NCI-H1417 treated with DMSO at 0.1 percent for 48 hours (cell line): ENCODE measurements around the gene PLSCR5.

Experiments used
- DNase-seq: peaks from one replicate; lab custom pipeline; 2025; lab: John Stamatoyannopoulos, UW

The PLSCR5 gene

GRCh38 chr3:146585156-146585555, 20.0 kb downstream of the PLSCR5 start:
- no peak for DNase-seq

GRCh38 chr3:146581951-146582467, 23.1 kb downstream of the PLSCR5 start:
- no peak for DNase-seq

GRCh38 chr3:146581080-146581601, 24.0 kb downstream of the PLSCR5 start:
- no peak for DNase-seq

- DNase-seq = no peak
These were observed 27.5 kb downstream of the PLSCR5 start for GRCh38 chr3:146577662-146578061.

- DNase-seq = no peak
These were observed 29.5 kb downstream of the PLSCR5 start for GRCh38 chr3:146575636-146576035.

GRCh38 chr3:146574173-146574572, 31.0 kb downstream of the PLSCR5 start:
- DNase-seq = no peak

GRCh38 chr3:146569314-146569713, 35.8 kb downstream of the PLSCR5 start:
- no peak for DNase-seq

- no peak for DNase-seq
These were observed 39.0 kb downstream of the PLSCR5 start for GRCh38 chr3:146566138-146566537.

- no peak for DNase-seq
These were observed 43.3 kb downstream of the PLSCR5 start for GRCh38 chr3:146561879-146562278.

GRCh38 chr3:146561463-146561862, 43.7 kb downstream of the PLSCR5 start:
- DNase-seq = no peak

GRCh38 chr3:146560678-146561077, 44.5 kb downstream of the PLSCR5 start:
- no peak for DNase-seq

GRCh38 chr3:146559388-146559787, 45.8 kb downstream of the PLSCR5 start:
- no peak for DNase-seq

- no peak for DNase-seq
These were observed 46.4 kb downstream of the PLSCR5 start for GRCh38 chr3:146558781-146559180.

- DNase-seq = no peak
These were observed 47.4 kb downstream of the PLSCR5 start for GRCh38 chr3:146557745-146558144.

GRCh38 chr3:146555311-146555710, 49.8 kb downstream of the PLSCR5 start:
- no peak for DNase-seq

GRCh38 chr3:146554151-146554760, 50.9 kb downstream of the PLSCR5 start:
- DNase-seq = no peak

- DNase-seq = no peak
These were observed 54.2 kb downstream of the PLSCR5 start for GRCh38 chr3:146550743-146551510.

- DNase-seq = no peak
These were observed 55.0 kb downstream of the PLSCR5 start for GRCh38 chr3:146550070-146550615.

GRCh38 chr3:146547235-146547835, 57.8 kb downstream of the PLSCR5 start:
- DNase-seq = no peak

- DNase-seq = no peak
These were observed 58.7 kb downstream of the PLSCR5 start for GRCh38 chr3:146546366-146546965.

GRCh38 chr3:146544929-146545528, 60.1 kb downstream of the PLSCR5 start:
- no peak for DNase-seq
